WTC11 (cell line): ENCODE data around the gene RHOJ. TPM values are rescaled to one million over a fixed set of nuclear protein-coding genes. Genes with fewer than 3 reads are reported as not detected.

Experiments used
- ATAC-seq: fragments of 200-7000 bp; cut with Tn5 transposase; 2 replicates; pipeline ENCODE4 v1.10.0; 2021; ENCODE audit warnings: mild to moderate bottlenecking, moderate library complexity
- CTCF ChIA-PET: fragments of 300-600 bp; sonication (Branson Sonifier 250); formaldehyde crosslinking; loops from one replicate; lab custom pipeline; 2021; ENCODE audit warnings: antibody characterized with exemption; lab: Charles Lee
- POLR2A ChIA-PET: fragments of 350-600 bp; sonication (Branson Sonifier 250); formaldehyde crosslinking; loops from one replicate; lab custom pipeline; 2021; ENCODE audit warnings: antibody characterized with exemption; lab: Charles Lee
- DNase-seq: peaks from one replicate; pipeline ENCODE4 v3.0.0; 2021; ENCODE audit warnings: low spot score
- H3K27ac Mint-ChIP-seq: 2 replicates; pipeline ENCODE4 v1.8.0; 2021; ENCODE audit warnings: mixed read lengths
- H3K27me3 Mint-ChIP-seq: 2 replicates; pipeline ENCODE4 v1.8.0; 2021; ENCODE audit warnings: low read depth, mild to moderate bottlenecking, moderate library complexity, mixed read lengths
- H3K36me3 Mint-ChIP-seq: 2 replicates; pipeline ENCODE4 v1.8.0; 2021; ENCODE audit warnings: mixed read lengths
- H3K4me1 Mint-ChIP-seq: 2 replicates; pipeline ENCODE4 v1.8.0; 2022; ENCODE audit warnings: mixed read lengths
- H3K4me3 Mint-ChIP-seq: 2 replicates; pipeline ENCODE4 v1.8.0; 2021; ENCODE audit warnings: mild to moderate bottlenecking, moderate library complexity, mixed read lengths
- H3K9me3 Mint-ChIP-seq: 2 replicates; pipeline ENCODE4 v1.8.0; 2021; ENCODE audit warnings: mixed read lengths
- CREM ChIP-seq: sonication (generic); formaldehyde crosslinking; IDR thresholded peaks from 2 replicates; pipeline ENCODE4 v1.8.1; 2022; ENCODE audit warnings: mild to moderate bottlenecking, missing genetic modification reagents, moderate library complexity
- ETV6 ChIP-seq: sonication (generic); formaldehyde crosslinking; IDR thresholded peaks from 2 replicates; pipeline ENCODE4 v1.8.1; 2022; ENCODE audit warnings: mild to moderate bottlenecking, missing genetic modification reagents
- HMGA2 ChIP-seq: fragments of 250-450 bp; sonication (Bioruptor Pico); IDR thresholded peaks from 2 replicates; pipeline ENCODE4 v1.4.0; 2021; ENCODE audit warnings: mild to moderate bottlenecking, moderate library complexity
- NFE2L1 ChIP-seq: sonication (generic); formaldehyde crosslinking; IDR thresholded peaks from 2 replicates; pipeline ENCODE4 v1.8.1; 2023; ENCODE audit warnings: missing genetic modification reagents
- NR1H2 ChIP-seq: sonication (generic); formaldehyde crosslinking; IDR thresholded peaks from 2 replicates; pipeline ENCODE4 v1.9.0; 2021; ENCODE audit warnings: mild to moderate bottlenecking, moderate library complexity, missing genetic modification reagents
- SMAD3 ChIP-seq: sonication (generic); formaldehyde crosslinking; IDR thresholded peaks from 2 replicates; pipeline ENCODE4 v1.8.0; 2022; ENCODE audit warnings: missing genetic modification reagents, mild to moderate bottlenecking, borderline replicate concordance
- SP1 ChIP-seq: sonication (generic); formaldehyde crosslinking; conservative IDR thresholded peaks from 2 replicates; pipeline ENCODE4 v1.8.1; 2022; ENCODE audit warnings: missing genetic modification reagents
- TEAD1 ChIP-seq: sonication (generic); formaldehyde crosslinking; IDR thresholded peaks from 2 replicates; pipeline ENCODE4 v1.8.0; 2022; ENCODE audit warnings: mild to moderate bottlenecking, missing genetic modification reagents
- TEAD4 ChIP-seq: sonication (generic); formaldehyde crosslinking; IDR thresholded peaks from 2 replicates; pipeline ENCODE4 v1.8.0; 2022; ENCODE audit warnings: mild to moderate bottlenecking, missing genetic modification reagents
- TP53 ChIP-seq: sonication (generic); formaldehyde crosslinking; IDR thresholded peaks from 2 replicates; pipeline ENCODE4 v1.8.1; 2023; ENCODE audit warnings: mild to moderate bottlenecking, missing genetic modification reagents
- ZBTB21 ChIP-seq: sonication (generic); formaldehyde crosslinking; IDR thresholded peaks from 2 replicates; pipeline ENCODE4 v1.8.1; 2023; ENCODE audit warnings: mild to moderate bottlenecking, missing genetic modification reagents, borderline replicate concordance
- ZNF423 ChIP-seq: fragments of 250-450 bp; sonication (Bioruptor Pico); IDR thresholded peaks from 2 replicates; pipeline ENCODE4 v2.1.2; 2022; ENCODE audit warnings: mild to moderate bottlenecking, moderate library complexity
- total RNA-seq: library from RNA; stranded (reverse); gene quantifications from 3 replicates; pipeline ENCODE4 v1.2.3, GENCODE V29; 2021
- TF ChIP-seq, protein P1 (sequence below): sonication (generic); formaldehyde crosslinking; IDR thresholded peaks from 2 replicates; pipeline ENCODE4 v1.8.0; 2023; ENCODE audit warnings: missing genetic modification reagents, mild to moderate bottlenecking, borderline replicate concordance
- TF ChIP-seq, protein P2 (sequence below): sonication (generic); formaldehyde crosslinking; IDR thresholded peaks from 2 replicates; pipeline ENCODE4 v1.8.0; 2022; ENCODE audit warnings: mild to moderate bottlenecking, missing genetic modification reagents
- TF ChIP-seq, protein P3 (sequence below): fragments of 250-450 bp; sonication (Bioruptor Pico); conservative IDR thresholded peaks from 2 replicates; pipeline ENCODE4 v1.9.0; 2021; ENCODE audit warnings: mild to moderate bottlenecking
- TF ChIP-seq, protein P4 (sequence below): fragments of 200-600 bp; IDR thresholded peaks from 2 replicates; pipeline ENCODE4 v1.8.0; 2022; ENCODE audit warnings: antibody characterized with exemption
- TF ChIP-seq, protein P5 (sequence below): sonication (generic); formaldehyde crosslinking; conservative IDR thresholded peaks from 2 replicates; pipeline ENCODE4 v1.8.1; 2022; ENCODE audit warnings: mild to moderate bottlenecking, missing genetic modification reagents
- TF ChIP-seq, protein P6 (sequence below): sonication (generic); formaldehyde crosslinking; IDR thresholded peaks from 2 replicates; pipeline ENCODE4 v1.8.0; 2022; ENCODE audit warnings: missing genetic modification reagents
- TF ChIP-seq, protein P7 (sequence below): sonication (generic); formaldehyde crosslinking; IDR thresholded peaks from 2 replicates; pipeline ENCODE4 v1.8.0; 2022; ENCODE audit warnings: mild to moderate bottlenecking, missing genetic modification reagents
- TF ChIP-seq, protein P8 (sequence below): fragments of 250-450 bp; sonication (Bioruptor Pico); IDR thresholded peaks from 2 replicates; pipeline ENCODE4 v2.1.2; 2022; ENCODE audit warnings: mild to moderate bottlenecking, moderate library complexity

The RHOJ gene
- total RNA-seq, 1 experiment from 2014 or later: 0.13 TPM

DNA sequence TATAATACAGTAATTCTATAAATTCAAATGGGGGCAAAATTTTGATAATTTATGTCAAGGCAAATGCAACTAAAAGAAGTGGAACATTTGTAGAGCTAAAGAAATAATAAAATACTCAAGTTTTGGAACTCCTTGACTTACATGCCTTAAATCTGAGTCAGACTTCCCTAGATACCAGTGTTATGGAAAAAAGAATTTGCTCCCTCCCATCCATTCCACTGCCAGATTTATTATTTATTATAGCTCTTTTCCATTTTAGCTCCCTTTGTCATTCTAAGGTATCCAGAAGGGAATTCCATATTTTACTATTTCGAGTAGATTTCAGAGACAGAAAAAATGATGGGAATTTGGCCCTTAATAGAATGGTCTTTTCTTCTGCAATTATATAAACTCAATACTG, 44.0 kb downstream of the RHOJ start:
- Mint-ChIP-seq H3K4me1 (no peaks in the 10 kb centered on the region), H3K36me3 (no peaks in the 10 kb centered on the region), H3K27me3 (no peaks in the 10 kb centered on the region; the same call in 1 of the 2 replicates), H3K4me3 (no peak overlapping the region), H3K9me3 (peaks cover 3% of the 10 kb centered on the region)
- POLR2A ChIA-PET: no interaction called here
- CTCF ChIA-PET: no interaction called here
- no peak for ATAC-seq
- no peak for DNase-seq
- no peak for TF ChIP-seq ZBTB21 (CRISPR knock-in tag)
- TF ChIP-seq TP53 (CRISPR knock-in tag): no peak
- no peak for TF ChIP-seq HMGA2
- TF ChIP-seq, protein P1, sequence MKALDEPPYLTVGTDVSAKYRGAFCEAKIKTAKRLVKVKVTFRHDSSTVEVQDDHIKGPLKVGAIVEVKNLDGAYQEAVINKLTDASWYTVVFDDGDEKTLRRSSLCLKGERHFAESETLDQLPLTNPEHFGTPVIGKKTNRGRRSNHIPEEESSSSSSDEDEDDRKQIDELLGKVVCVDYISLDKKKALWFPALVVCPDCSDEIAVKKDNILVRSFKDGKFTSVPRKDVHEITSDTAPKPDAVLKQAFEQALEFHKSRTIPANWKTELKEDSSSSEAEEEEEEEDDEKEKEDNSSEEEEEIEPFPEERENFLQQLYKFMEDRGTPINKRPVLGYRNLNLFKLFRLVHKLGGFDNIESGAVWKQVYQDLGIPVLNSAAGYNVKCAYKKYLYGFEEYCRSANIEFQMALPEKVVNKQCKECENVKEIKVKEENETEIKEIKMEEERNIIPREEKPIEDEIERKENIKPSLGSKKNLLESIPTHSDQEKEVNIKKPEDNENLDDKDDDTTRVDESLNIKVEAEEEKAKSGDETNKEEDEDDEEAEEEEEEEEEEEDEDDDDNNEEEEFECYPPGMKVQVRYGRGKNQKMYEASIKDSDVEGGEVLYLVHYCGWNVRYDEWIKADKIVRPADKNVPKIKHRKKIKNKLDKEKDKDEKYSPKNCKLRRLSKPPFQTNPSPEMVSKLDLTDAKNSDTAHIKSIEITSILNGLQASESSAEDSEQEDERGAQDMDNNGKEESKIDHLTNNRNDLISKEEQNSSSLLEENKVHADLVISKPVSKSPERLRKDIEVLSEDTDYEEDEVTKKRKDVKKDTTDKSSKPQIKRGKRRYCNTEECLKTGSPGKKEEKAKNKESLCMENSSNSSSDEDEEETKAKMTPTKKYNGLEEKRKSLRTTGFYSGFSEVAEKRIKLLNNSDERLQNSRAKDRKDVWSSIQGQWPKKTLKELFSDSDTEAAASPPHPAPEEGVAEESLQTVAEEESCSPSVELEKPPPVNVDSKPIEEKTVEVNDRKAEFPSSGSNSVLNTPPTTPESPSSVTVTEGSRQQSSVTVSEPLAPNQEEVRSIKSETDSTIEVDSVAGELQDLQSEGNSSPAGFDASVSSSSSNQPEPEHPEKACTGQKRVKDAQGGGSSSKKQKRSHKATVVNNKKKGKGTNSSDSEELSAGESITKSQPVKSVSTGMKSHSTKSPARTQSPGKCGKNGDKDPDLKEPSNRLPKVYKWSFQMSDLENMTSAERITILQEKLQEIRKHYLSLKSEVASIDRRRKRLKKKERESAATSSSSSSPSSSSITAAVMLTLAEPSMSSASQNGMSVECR (CRISPR knock-in tag): no peak
- TF ChIP-seq, protein P2, sequence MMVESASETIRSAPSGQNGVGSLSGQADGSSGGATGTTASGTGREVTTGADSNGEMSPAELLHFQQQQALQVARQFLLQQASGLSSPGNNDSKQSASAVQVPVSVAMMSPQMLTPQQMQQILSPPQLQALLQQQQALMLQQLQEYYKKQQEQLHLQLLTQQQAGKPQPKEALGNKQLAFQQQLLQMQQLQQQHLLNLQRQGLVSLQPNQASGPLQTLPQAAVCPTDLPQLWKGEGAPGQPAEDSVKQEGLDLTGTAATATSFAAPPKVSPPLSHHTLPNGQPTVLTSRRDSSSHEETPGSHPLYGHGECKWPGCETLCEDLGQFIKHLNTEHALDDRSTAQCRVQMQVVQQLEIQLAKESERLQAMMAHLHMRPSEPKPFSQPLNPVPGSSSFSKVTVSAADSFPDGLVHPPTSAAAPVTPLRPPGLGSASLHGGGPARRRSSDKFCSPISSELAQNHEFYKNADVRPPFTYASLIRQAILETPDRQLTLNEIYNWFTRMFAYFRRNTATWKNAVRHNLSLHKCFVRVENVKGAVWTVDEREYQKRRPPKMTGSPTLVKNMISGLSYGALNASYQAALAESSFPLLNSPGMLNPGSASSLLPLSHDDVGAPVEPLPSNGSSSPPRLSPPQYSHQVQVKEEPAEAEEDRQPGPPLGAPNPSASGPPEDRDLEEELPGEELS: no peak
- TF ChIP-seq, protein P3, sequence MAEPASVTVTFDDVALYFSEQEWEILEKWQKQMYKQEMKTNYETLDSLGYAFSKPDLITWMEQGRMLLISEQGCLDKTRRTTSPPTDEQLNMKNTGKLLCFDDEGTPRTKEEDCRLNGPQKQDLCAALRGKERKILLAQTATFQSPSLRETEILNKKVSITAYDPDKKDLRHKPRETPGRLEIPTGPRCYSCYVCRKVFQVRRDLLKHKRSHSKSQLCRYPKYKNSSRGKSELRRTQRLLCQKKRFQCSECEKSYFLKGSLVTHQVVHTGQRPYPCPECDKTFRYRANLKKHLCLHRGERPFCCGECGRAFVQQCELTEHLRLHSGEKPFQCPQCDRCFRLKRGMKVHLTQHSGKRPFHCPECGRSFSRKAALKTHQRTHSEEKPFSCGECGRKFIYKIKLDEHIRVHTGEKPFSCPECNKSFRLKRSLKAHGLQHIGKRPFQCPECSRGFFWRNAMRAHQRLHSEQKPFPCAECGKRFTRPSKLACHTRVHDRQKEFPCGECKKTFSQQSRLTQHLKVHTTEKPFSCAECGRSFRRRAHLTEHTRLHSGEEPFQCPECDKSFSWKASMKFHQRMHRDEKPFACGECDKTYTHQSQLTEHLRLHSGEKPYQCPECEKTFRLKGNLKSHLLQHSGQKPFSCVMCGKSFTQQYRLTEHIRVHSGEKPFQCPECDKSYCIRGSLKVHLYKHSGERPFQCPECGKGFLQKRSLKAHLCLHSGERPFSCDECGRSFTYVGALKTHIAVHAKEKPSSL (CRISPR knock-in tag): no peak
- no peak for TF ChIP-seq ZNF423 (CRISPR knock-in tag)
- TF ChIP-seq, protein P4, sequence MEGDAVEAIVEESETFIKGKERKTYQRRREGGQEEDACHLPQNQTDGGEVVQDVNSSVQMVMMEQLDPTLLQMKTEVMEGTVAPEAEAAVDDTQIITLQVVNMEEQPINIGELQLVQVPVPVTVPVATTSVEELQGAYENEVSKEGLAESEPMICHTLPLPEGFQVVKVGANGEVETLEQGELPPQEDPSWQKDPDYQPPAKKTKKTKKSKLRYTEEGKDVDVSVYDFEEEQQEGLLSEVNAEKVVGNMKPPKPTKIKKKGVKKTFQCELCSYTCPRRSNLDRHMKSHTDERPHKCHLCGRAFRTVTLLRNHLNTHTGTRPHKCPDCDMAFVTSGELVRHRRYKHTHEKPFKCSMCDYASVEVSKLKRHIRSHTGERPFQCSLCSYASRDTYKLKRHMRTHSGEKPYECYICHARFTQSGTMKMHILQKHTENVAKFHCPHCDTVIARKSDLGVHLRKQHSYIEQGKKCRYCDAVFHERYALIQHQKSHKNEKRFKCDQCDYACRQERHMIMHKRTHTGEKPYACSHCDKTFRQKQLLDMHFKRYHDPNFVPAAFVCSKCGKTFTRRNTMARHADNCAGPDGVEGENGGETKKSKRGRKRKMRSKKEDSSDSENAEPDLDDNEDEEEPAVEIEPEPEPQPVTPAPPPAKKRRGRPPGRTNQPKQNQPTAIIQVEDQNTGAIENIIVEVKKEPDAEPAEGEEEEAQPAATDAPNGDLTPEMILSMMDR: no peak
- TF ChIP-seq, all 79 proteins: peak for 0
- no peak overlapping the region for H3K27ac Mint-ChIP-seq

DNA sequence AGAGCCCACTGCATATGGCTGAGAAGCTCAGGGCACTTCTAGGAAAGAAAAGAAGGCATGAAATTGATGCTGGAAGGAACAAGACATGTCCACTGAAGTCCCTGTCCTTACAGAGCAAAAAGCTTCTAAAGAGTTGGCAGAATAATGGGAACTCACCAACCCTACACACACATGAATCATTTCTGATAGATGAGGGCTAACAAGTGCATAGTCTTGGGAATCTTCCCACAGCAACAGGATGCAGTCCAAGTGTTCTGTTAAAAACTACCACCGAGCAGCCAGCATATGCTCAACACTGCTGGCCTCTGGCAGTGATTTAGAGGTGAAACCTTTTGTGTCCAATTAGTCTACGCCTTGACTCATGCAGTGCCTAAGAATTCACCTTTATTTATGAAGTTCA, 44.8 kb downstream of the RHOJ start:
- ChIA-PET POLR2A (no interaction called here), CTCF (interaction anchor here (1.0 kb wide), 1 partner anchor 59 kb away, joined by 3 read pairs; no protein-coding TSS in a partner anchor)

More for the DNA sequence above, 44.8 kb downstream of the RHOJ start:
- ATAC-seq: no peak
- Mint-ChIP-seq H3K27ac (no peak overlapping the region), H3K4me3 (no peak overlapping the region), H3K4me1 (no peaks in the 10 kb centered on the region), H3K36me3 (no peaks in the 10 kb centered on the region), H3K9me3 (peaks cover 3% of the 10 kb centered on the region), H3K27me3 (no peaks in the 10 kb centered on the region; the same call in 1 of the 2 replicates)
- no peak for DNase-seq
- TF ChIP-seq TEAD4: no peak
- TF ChIP-seq SP1 (CRISPR knock-in tag): no peak
- TF ChIP-seq, protein P5, sequence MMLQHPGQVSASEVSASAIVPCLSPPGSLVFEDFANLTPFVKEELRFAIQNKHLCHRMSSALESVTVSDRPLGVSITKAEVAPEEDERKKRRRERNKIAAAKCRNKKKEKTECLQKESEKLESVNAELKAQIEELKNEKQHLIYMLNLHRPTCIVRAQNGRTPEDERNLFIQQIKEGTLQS (CRISPR knock-in tag): no peak
- no peak for TF ChIP-seq ETV6
- TF ChIP-seq, protein P6, sequence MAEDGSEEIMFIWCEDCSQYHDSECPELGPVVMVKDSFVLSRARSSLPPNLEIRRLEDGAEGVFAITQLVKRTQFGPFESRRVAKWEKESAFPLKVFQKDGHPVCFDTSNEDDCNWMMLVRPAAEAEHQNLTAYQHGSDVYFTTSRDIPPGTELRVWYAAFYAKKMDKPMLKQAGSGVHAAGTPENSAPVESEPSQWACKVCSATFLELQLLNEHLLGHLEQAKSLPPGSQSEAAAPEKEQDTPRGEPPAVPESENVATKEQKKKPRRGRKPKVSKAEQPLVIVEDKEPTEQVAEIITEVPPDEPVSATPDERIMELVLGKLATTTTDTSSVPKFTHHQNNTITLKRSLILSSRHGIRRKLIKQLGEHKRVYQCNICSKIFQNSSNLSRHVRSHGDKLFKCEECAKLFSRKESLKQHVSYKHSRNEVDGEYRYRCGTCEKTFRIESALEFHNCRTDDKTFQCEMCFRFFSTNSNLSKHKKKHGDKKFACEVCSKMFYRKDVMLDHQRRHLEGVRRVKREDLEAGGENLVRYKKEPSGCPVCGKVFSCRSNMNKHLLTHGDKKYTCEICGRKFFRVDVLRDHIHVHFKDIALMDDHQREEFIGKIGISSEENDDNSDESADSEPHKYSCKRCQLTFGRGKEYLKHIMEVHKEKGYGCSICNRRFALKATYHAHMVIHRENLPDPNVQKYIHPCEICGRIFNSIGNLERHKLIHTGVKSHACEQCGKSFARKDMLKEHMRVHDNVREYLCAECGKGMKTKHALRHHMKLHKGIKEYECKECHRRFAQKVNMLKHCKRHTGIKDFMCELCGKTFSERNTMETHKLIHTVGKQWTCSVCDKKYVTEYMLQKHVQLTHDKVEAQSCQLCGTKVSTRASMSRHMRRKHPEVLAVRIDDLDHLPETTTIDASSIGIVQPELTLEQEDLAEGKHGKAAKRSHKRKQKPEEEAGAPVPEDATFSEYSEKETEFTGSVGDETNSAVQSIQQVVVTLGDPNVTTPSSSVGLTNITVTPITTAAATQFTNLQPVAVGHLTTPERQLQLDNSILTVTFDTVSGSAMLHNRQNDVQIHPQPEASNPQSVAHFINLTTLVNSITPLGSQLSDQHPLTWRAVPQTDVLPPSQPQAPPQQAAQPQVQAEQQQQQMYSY (CRISPR knock-in tag): no peak
- TF ChIP-seq SMAD3: no peak
- no peak for TF ChIP-seq TEAD1
- TF ChIP-seq NFE2L1 (CRISPR knock-in tag): no peak
- no peak for TF ChIP-seq CREM
- TF ChIP-seq, protein P7, sequence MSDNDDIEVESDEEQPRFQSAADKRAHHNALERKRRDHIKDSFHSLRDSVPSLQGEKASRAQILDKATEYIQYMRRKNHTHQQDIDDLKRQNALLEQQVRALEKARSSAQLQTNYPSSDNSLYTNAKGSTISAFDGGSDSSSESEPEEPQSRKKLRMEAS (CRISPR knock-in tag): no peak
- TF ChIP-seq, protein P8, sequence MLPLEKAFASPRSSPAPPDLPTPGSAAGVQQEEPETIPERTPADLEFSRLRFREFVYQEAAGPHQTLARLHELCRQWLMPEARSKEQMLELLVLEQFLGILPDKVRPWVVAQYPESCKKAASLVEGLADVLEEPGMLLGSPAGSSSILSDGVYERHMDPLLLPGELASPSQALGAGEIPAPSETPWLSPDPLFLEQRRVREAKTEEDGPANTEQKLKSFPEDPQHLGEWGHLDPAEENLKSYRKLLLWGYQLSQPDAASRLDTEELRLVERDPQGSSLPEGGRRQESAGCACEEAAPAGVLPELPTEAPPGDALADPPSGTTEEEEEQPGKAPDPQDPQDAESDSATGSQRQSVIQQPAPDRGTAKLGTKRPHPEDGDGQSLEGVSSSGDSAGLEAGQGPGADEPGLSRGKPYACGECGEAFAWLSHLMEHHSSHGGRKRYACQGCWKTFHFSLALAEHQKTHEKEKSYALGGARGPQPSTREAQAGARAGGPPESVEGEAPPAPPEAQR: no peak
- no peak for TF ChIP-seq NR1H2 (CRISPR knock-in tag)
- TF ChIP-seq, all 79 proteins: peak for 0
